LNCaP clone FGC (cell line): ENCODE measurements around the gene MICALL1.
"Not testable (repeated sequence)": the region's sequence is repeated elsewhere in the genome, so short reads cannot be mapped to it uniquely, and the experiment has no call there.

Experiments
- DNase-seq: peaks from one replicate; pipeline ENCODE4 v3.0.0-alpha.2; 2011; ENCODE audit warnings: low read depth
- H3K4me3 ChIP-seq: 2 replicates; pipeline ENCODE4 v1.5.1; 2011; ENCODE audit warnings: mild to moderate bottlenecking, low read depth, low read length, control low read depth
- TF ChIP-seq, protein P1 (sequence below): IDR thresholded peaks from 2 replicates; pipeline ENCODE4 v1.5.1; 2012; ENCODE audit warnings: mild to moderate bottlenecking; ENCODE audit not compliant: control insufficient read depth, insufficient read depth; ENCODE audit errors: extremely low read depth

MICALL1 gene

DNA sequence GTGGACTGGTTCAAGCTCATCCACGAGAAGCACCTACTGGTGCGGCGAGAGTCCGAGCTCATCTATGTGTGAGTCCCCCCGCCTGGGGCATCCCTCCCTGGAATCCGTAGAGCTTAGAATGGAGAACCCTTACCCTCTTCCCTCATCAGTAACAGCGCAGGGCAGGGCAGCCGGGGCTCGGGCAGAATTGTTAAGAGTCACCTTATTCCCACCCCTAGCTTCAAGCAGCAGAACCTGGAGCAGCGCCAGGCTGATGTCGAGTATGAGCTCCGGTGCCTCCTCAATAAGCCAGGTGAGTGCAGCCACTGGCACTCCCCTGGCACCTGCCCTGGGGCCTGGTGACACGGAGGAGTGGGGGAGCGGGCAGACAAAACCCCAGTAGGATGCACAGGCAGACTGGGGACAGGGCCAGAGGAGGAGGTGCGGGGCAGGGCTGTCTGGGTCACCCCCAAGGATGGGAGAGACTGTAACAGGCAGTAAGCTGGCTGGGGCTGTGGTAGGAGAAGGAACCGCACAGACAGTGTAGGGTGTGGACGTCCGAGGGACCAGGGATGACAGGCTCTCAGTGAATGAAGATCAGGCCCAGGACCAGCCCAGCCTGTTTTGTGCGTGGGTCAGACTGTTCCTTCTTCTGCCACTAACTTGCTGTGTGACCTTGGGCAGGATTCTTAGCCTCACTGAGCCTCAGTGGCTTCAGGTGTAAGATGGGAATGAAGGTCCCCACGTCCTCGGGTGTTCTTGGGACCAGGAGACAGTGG lies 26.9 kb downstream of the MICALL1 start:
- no peak for DNase-seq
- TF ChIP-seq, protein P1, sequence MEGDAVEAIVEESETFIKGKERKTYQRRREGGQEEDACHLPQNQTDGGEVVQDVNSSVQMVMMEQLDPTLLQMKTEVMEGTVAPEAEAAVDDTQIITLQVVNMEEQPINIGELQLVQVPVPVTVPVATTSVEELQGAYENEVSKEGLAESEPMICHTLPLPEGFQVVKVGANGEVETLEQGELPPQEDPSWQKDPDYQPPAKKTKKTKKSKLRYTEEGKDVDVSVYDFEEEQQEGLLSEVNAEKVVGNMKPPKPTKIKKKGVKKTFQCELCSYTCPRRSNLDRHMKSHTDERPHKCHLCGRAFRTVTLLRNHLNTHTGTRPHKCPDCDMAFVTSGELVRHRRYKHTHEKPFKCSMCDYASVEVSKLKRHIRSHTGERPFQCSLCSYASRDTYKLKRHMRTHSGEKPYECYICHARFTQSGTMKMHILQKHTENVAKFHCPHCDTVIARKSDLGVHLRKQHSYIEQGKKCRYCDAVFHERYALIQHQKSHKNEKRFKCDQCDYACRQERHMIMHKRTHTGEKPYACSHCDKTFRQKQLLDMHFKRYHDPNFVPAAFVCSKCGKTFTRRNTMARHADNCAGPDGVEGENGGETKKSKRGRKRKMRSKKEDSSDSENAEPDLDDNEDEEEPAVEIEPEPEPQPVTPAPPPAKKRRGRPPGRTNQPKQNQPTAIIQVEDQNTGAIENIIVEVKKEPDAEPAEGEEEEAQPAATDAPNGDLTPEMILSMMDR: no peak
- H3K4me3 ChIP-seq: no peak overlapping the region

DNA sequence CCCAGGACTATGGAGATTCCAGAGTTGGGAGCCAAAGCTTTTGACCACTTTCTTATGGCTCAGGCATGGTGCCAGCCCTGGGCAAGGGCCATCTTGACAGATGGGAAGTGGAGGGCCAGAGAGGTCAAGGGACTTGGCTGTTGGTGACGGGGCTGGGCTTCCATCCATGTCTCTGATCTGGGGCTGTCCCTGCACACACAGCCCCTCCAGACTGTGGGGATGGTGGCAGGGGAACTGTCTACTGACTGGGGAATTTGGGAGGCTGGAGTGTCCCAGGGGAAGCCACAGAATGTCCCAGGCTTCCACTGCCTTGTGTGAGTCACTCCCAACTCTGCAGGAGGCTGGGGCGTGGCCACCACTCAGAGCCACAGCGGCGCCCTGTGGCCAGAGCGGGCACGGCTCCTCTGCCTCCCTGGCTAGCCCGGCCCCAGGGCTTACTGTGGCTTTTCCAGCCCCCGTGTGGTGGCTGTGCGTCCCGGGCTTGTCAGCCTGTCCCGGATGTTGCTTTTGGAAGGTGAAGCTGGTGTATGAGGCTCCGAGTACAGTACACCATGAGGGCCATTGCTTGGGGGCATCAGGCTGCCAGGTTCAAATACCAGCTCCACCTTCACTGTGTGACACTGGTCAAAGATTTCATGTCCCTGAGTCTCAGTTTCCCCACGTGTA lies 27.7 kb downstream of the MICALL1 start:
- TF ChIP-seq, protein P1: peak; percentile 97
- DNase-seq: peak; percentile 68
- no peak overlapping the region for H3K4me3 ChIP-seq

DNA sequence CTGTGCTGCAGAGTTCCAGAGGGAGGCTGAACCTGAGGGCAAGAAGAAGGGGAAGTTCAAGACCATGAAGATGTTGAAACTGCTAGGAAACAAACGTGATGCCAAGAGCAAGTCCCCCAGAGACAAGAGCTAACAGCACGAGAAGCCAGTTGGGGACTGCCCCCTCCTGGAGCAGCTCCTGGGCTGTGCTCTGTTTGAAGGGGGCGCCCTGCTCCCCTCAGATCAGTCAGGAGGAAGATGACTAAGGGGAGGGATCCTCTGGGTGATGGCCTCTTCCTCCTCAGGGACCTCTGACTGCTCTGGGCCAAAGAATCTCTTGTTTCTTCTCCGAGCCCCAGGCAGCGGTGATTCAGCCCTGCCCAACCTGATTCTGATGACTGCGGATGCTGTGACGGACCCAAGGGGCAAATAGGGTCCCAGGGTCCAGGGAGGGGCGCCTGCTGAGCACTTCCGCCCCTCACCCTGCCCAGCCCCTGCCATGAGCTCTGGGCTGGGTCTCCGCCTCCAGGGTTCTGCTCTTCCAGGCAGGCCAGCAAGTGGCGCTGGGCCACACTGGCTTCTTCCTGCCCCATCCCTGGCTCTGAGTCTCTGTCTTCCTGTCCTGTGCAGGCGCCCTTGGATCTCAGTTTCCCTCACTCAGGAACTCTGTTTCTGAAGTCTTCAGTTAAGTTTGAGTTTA lies 34.7 kb downstream of the MICALL1 start:
- TF ChIP-seq, protein P1: no peak
- no peak for DNase-seq
- H3K4me3 ChIP-seq: no peak overlapping the region

DNA sequence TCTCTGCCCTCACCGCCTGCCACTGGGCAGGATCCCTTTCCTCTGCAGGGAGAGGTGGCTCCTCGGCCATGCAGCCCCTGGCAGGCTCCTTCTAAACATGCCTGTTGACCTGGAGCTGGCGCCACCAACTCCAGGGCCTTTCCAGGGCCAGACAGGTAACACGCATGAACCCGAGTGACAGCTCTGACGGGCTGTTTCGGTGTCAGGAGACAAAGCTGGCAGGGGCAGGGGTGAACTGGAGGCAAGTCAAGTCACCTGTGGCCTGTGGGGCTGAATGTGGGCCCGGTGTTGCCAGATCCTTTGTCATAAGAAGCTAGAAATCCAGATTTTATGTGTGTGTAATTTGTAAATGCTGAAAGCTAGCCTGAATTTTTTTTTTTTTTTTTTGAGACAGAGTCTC lies 36.0 kb downstream of the MICALL1 start:
- no peak for DNase-seq
- no peak overlapping the region for H3K4me3 ChIP-seq
- TF ChIP-seq, protein P1: no peak

DNA sequence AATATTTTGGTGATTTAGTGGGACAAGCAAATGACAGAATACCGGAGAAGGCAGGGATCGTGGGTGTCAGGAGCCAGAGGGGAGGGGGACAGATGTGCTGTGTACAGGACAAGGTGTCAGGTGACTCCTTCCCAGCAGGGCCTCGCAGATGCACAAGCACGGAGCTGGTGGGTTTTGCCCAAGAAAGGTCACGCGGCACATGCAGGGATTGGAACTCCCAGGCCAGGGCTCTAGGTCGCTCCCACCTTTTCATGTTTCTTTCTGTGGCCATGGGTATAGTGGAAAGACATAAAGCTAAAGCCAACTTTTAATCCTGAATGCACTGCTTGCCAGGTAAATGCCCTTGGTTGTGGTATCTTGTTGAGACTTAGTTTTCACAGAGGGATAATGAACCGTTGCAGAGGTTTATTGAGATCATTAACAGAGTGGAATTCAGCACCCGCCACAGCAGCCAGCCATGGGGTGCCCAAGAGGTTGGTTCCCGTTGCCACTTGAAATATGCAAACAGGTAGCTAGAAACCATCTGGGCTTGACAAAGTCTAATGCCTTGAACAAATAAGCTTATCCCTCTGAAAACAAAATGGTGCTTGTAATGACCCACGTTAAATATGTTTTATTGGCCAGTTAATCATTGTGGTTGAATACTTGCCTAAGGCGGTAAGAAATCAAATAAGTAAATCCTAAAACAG lies 37.2 kb downstream of the MICALL1 start:
- no peak overlapping the region for H3K4me3 ChIP-seq
- TF ChIP-seq, protein P1: no peak
- peak; percentile 81 for DNase-seq

DNA sequence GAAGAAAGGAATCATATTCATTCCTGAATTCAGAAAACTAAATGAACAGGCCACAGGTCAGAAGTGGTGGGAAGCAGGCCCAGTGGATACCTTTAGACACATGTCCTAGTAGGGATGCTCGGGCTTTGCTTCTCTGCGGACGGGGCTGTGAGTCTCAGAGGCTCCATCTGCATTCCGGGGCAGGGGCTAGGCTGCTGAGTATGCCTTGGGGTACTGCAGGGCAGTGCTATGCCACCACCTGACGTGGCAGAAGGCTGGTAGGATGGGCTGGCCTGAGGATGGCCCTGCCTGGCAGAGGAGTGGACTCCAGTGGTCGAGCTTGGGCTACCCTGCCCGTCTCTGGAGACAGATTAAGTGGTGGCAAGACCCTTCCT lies 37.7 kb downstream of the MICALL1 start:
- TF ChIP-seq, protein P1: no peak
- H3K4me3 ChIP-seq: no peak overlapping the region
- no peak for DNase-seq

DNA sequence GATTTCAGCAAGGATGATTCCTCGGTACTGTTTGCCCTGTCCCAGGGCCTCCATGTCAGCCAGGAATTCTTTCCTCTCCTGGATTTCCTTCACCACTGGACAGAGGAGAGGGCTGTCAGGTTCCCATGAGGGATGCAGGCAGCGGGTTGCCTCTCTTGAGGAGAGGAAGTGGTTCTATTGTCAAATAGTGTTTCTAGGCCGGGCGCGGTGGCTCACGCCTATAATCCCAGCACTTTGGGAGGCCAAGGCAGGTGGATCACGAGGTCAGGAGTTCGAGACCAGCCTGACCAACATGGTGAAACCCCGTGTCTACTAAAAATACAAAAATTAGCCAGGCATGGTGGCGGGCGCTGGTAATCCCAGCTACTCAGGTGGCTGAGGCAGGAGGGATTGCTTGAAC lies 38.3 kb downstream of the MICALL1 start:
- not testable (repeated sequence) for DNase-seq, H3K4me3 ChIP-seq

DNA sequence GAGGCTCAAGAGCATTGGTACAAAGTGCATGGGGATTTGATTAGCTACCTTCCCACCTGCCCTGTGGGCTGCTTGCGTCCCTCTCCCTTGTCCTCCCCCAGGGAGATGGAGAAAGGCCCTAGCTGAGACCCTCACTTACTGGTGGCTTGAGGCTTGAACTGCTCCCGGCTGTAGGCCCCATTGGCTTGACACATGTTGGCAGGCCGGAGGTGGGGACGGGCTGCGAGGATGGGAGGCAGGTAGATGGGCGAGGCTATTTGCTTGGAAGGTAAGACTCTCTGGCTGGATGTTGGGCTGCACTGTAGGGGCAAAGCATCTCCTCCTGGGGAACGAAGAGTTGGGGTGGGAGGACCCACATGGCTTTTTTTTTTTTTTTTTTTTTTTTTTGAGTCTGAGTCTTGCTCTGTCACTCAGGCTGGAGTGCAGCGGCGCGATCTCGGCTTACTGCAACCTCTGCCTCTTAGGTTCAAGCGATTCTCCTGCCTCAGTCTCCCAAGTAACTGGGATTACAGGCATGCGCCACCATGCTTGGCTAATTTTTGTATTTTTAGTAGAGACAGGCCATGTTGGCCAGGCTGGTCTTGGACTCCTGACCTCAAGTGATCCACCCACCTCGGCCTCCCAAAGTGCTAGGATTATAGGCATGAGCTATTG lies 41.2 kb downstream of the MICALL1 start:
- not testable (repeated sequence) for DNase-seq, H3K4me3 ChIP-seq
